ENCODE data around the gene BCAS4.

- no peak for TF ChIP-seq FOXK2 (IDR thresholded peaks at IDR 0.05)
- no peak for TF ChIP-seq FOXM1 (IDR thresholded peaks at IDR 0.05; ENCODE audit: borderline replicate concordance)
- TF ChIP-seq TARDBP (IDR thresholded peaks at IDR 0.05) = no peak
- TF ChIP-seq SP1 (IDR thresholded peaks at IDR 0.05) = no peak
- TF ChIP-seq ARNT (IDR thresholded peaks at IDR 0.05) = no peak
- TF ChIP-seq FOXA1 (IDR thresholded peaks at IDR 0.05) = no peak
Observed at GRCh38 chr20:50828363-50829136, 33.7 kb downstream of the BCAS4 start.
